KBM-7 (cell line): Measurements from ENCODE around the gene GPHN.
A peak's percentile ranks its signal among the peaks of the same experiment; 100 is the strongest.
"Not testable (repeated sequence)": the region's sequence is repeated elsewhere in the genome, so short reads cannot be mapped to it uniquely, and the experiment has no call there.

Experiments used
- DNase-seq: peaks from one replicate; pipeline ENCODE4 v3.0.0-alpha.2; 2015
- in situ Hi-C: fragments of 300-500 bp; cut with MboI; formaldehyde crosslinking; loops from 2 replicates; pipeline ENCODE4 v1.14.3; 2020; ENCODE audit warnings: low sequenced_read_pairs, low pct_unique_long_range_greater_than_20kb, mixed read lengths

Gene GPHN

GRCh38 chr14:66496911-66497310 is 11.0 kb upstream of the GPHN start:
- in situ Hi-C loops: no loop called here

GRCh38 chr14:66498311-66498710 is 9.6 kb upstream of the GPHN start:
- no peak for DNase-seq
- in situ Hi-C loops: no loop called here

More at GRCh38 chr14:66496911-66497310, 11.0 kb upstream of the GPHN start:
- no peak for DNase-seq

GRCh38 chr14:66501592-66501991 is 6.4 kb upstream of the GPHN start:
- in situ Hi-C loops: no loop called here
- DNase-seq: no peak

GRCh38 chr14:66502836-66503235 is 5.1 kb upstream of the GPHN start:
- DNase-seq, in situ Hi-C loops: not testable (repeated sequence)

GRCh38 chr14:66503532-66503931 is 4.4 kb upstream of the GPHN start:
- DNase-seq: no peak
- in situ Hi-C loops: no loop called here

GRCh38 chr14:66507181-66507721 is 696 bp upstream of the GPHN start:
- no peak for DNase-seq
- in situ Hi-C loops: no loop called here

- in situ Hi-C loops: no loop called here
- DNase-seq: no peak
Observed at GRCh38 chr14:66508547-66508845, 549 bp downstream of the GPHN start.

- DNase-seq: peak; percentile 44
- in situ Hi-C loops: no loop called here
Observed at GRCh38 chr14:66508846-66509621, 1.1 kb downstream of the GPHN start.

GRCh38 chr14:66509874-66510273 is 1.9 kb downstream of the GPHN start:
- in situ Hi-C loops: no loop called here
- peak; percentile 37 for DNase-seq

- in situ Hi-C loops: no loop called here
- no peak for DNase-seq
Observed at GRCh38 chr14:66511849-66512248, 3.9 kb downstream of the GPHN start.

GRCh38 chr14:66514213-66514612 is 6.3 kb downstream of the GPHN start:
- in situ Hi-C loops: no loop called here
- no peak for DNase-seq

- no peak for DNase-seq
- in situ Hi-C loops: no loop called here
Observed at GRCh38 chr14:66530526-66530925, 22.6 kb downstream of the GPHN start.

- no peak for DNase-seq
- in situ Hi-C loops: no loop called here
Observed at GRCh38 chr14:66539034-66539433, 31.1 kb downstream of the GPHN start.

GRCh38 chr14:66540038-66540437 is 32.1 kb downstream of the GPHN start:
- in situ Hi-C loops: no loop called here
- no peak for DNase-seq

GRCh38 chr14:66541627-66542026 is 33.7 kb downstream of the GPHN start:
- in situ Hi-C loops: no loop called here
- DNase-seq: no peak

- in situ Hi-C loops: no loop called here
Observed at GRCh38 chr14:66543996-66544395, 36.0 kb downstream of the GPHN start.

GRCh38 chr14:66545191-66545590 is 37.2 kb downstream of the GPHN start:
- in situ Hi-C loops, DNase-seq: not testable (repeated sequence)

More at GRCh38 chr14:66543996-66544395, 36.0 kb downstream of the GPHN start:
- DNase-seq: no peak

- in situ Hi-C loops, DNase-seq: not testable (repeated sequence)
Observed at GRCh38 chr14:66545751-66546150, 37.8 kb downstream of the GPHN start.

- in situ Hi-C loops: no loop called here
- DNase-seq: no peak
Observed at GRCh38 chr14:66563731-66564130, 55.8 kb downstream of the GPHN start.

GRCh38 chr14:66568220-66568619 is 60.3 kb downstream of the GPHN start:
- in situ Hi-C loops: no loop called here
- no peak for DNase-seq

GRCh38 chr14:66572826-66573225 is 64.9 kb downstream of the GPHN start:
- no peak for DNase-seq

More at GRCh38 chr14:66572826-66573225, 64.9 kb downstream of the GPHN start:
- in situ Hi-C loops: no loop called here
